COR-L47 (cell line): ENCODE measurements around the gene ELF2.
"Not testable (repeated sequence)": the region's sequence is repeated elsewhere in the genome, so short reads cannot be mapped to it uniquely, and the experiment has no call there.

Experiments used
- DNase-seq: peaks from one replicate; lab custom pipeline; 2025; lab: John Stamatoyannopoulos, UW

Gene ELF2

DNA sequence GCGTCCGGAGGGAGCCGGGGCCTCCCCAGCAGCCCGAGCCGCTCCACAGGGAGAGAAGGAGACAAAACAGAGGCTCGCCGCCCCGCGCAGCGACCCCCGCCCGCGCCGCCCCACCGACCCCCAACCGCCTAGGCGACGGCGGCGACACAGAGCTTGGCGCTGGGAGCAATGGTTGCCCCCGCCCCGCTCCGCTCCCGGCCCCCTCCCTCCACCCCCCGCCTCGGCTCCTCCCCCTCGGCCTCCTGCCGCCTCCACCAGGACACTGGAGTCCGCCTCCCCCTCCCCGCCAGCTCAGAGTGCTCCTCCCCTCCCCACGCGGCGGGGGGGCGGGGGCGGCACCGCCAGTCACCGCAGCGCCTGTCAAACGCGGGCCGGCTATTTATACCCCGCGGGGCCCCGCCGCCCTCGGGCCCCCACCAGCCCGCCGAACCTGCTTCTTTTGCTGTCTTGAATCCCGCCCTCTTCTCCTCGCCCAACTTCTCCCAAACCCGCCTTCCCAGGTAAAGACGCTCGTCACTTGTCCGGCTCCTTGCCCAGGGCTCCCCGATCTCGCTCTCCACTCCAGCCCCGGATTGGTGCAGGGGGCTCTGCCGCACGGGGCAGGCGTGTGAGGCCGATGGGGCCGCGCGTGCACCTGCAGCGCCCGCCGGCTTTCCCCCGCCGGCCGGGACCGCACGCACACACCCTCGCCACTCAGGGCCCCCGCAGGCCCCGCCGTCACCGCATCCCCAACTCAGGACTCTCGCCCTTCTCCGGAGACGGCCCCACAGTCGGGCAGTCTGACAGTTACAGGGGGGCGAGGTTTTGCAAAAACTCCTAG is at the start of gene ELF2:
TSS of gene ELF2 (minus strand) at position 170 of the 820 bp plus-strand sequence. CDS start 39,517 bp downstream, outside the sequence.
- DNase-seq = peak; percentile 93

DNA sequence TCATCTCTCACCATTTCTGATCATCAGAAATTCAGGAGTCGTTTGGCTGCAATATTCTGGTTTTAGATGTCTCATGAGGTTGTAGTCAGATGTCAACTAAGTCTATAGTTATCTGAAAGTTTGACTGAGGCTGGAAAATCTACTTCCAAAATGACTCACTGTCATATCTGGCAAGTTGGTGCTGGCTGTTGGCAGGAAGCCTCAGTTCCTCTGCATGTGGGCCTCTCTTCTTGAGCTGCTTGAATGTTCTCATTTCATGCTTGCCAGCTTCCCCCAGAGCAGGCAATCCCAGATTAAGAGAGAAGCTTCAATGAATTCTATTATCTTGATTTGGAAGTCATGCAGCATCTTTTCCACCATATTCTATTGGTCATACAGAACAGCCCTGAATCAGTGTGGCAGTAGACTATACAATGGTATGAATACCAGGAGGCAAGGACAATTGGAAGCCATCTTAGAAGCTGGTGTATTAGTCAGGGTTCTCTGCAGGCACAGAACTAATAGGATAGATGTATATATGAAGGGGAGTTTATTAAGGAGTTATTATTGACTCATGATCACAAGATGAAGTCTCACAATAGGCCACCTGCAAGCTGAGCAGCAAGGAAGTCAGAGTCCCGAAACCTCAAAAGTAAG is 46.8 kb upstream of the ELF2 start:
- DNase-seq = no peak

DNA sequence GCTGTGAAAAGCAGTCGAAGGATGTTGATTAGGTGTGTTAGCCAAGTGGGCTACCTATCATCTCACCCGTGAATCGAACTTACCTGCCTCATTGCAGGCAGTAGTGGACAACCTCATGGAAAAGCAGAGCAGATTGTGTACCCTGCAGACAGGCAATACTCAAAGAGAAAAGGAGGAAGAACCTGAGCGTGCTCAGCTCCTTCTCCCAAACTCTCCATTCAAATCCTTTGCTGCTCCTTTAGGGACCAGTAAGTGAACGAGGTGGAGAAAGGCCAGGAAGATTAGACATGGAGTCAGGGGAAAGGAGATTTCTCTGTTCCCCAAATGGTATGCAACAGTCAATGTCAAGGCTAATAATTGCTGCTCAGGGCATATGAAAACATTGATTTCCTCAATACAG is 45.2 kb upstream of the ELF2 start:
- no peak for DNase-seq

DNA sequence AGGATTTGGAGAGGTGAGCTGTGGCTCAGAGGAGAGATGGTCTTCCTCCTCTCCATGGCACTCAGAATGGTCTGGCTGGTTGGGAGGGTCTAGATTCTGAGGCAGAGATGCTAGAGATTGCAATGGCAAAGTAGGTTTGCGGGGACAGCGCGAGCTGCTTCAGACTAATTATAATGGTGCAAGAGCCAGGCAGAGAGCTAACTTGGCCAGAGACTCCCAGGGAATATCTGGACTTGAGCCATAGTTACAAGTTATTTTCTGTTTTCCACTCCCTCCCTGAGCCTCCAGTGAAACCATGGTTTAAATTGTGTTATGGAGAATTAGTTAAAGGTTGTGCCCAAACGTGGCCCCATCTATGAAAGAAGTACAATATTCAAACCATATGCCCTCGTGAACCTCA is 44.7 kb upstream of the ELF2 start:
- no peak for DNase-seq

GRCh38 chr4:139219450-139220055 is 42.5 kb upstream of the ELF2 start:
- DNase-seq = no peak

GRCh38 chr4:139214039-139214534 is 37.1 kb upstream of the ELF2 start:
- DNase-seq = no peak

DNA sequence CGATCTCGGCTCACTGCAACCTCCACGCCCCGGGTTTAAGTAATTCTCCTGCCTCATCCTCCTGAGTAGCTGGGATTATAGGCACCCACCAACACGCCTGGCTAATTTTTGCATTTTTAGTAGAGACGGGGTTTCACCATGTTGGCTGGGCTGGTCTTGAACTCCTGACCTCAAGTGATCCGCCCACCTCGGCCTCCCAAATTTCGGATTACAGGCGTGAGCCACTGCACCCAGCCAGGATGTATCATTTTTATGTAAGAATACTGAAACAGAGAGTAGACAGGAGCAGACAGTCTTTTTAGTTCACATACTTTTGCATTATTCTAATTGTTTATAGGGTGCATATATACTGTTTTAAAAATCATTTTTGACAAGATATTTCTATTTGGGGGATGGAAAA is 36.6 kb upstream of the ELF2 start:
- DNase-seq = not testable (repeated sequence)

- no peak for DNase-seq
Observed at GRCh38 chr4:139212900-139213299, 35.9 kb upstream of the ELF2 start.

GRCh38 chr4:139210486-139210885 is 33.5 kb upstream of the ELF2 start:
- DNase-seq = no peak

DNA sequence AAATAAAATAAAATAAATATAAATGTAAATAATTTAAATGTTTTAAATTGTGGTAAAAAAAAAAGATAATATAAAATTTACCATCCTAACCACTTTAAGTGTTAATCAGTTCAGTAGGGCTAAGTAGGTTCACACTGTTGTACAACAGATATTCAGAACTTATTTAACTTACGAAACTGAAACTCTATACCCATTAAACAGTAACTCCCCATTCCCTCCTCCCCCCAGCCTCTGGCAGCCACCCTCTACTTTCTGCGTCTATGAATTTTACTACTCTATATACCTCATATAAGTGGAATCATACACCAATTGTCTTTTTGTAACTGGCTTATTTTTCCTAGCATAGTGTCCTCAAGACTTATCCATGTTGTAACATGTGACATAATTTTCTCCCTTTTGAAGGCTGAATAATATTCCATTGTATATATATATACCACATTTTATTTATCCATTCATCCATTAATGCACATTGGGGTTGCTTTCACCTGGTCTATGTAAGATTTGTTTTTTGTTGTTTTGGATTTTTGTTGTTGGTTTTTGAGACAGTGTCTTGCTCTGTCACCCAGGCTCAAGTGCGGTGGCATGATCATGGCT is 32.5 kb upstream of the ELF2 start:
- no peak for DNase-seq

DNA sequence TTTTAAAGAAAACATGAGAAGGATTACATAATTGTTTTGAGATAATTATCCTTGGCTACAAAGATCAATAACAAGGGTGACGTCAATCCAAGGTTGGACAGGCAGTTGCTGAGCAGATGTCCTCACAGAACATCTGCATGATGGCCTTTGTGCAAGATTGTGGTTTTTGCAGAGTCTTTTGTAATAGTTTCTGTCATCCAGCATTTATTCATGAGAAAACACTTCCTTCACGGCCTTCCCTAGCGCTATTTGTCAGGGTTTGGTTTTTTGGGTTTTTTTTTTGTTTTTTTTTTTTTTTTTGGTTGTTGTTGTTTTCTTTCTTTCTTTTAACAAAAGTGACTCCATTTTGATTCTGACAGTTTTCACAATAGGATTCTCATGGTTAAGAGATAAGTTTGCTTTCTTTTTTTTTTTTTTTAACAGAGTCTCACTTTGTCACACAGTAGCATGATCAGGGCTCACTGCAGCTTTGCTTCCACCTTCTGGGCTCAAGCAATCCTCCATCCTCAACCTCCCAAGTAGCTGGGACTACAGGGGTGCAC is 31.5 kb upstream of the ELF2 start:
- no peak for DNase-seq

- DNase-seq = no peak
Observed at GRCh38 chr4:139207873-139208403, 30.9 kb upstream of the ELF2 start.

DNA sequence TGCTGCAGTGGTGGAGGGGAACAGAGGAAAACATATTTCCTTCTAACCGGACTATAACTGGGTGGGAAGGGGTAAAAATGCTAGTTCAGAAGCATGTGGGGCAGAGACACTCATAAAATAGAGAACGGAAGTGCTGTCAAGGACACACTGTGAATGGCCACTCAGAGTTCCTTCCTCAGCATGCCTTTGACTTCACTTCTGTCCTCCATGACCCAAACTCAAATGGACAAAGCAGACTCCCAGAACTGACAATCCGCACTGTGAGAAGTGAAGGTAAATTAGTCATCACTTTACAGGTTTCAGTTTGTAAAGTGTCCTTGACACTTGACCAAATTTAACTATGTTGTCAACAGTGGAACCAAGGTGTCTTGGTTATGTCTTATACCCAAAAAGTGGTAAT is 30.2 kb upstream of the ELF2 start:
- no peak for DNase-seq

DNA sequence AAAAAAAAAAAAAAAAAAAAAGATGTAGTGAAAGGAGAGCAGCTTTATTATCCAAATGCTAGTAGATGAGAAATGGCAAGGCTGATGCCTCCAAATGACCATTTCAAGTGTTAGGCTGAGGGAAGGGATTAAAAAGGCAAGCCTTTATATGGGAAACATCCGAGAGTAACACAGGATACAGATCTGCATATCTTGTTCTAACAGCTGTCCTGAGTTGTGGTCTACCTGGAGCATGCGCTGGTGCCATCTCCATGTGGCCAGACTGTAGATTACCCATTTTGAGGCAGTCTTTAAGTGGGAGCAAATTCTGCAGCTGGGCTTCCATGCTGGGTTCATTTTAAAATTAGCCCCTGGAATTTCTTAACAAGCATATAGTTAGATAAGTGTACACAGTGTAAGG is 26.0 kb upstream of the ELF2 start:
- no peak for DNase-seq

DNA sequence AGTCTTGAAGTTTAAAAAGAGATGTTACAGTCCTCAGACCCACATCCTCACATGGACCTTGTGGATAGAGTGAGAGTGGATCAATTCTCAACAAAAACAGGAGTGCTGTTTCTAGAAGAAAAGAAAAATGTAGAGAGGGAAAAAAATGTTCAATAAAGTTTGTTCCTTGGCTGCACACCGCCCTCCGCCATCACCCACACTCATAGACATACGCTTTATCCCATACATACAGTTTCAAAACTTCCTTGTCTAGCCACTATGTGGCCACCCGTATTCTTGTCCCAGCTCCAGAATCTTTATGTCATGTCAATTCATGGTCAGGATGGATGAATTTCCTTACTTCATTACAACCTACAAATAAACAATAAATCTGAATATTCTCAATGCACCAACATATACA is 23.5 kb upstream of the ELF2 start:
- no peak for DNase-seq

GRCh38 chr4:139200102-139200501 is 23.1 kb upstream of the ELF2 start:
- no peak for DNase-seq

- not testable (repeated sequence) for DNase-seq
Observed at GRCh38 chr4:139197214-139197613, 20.2 kb upstream of the ELF2 start.

DNA sequence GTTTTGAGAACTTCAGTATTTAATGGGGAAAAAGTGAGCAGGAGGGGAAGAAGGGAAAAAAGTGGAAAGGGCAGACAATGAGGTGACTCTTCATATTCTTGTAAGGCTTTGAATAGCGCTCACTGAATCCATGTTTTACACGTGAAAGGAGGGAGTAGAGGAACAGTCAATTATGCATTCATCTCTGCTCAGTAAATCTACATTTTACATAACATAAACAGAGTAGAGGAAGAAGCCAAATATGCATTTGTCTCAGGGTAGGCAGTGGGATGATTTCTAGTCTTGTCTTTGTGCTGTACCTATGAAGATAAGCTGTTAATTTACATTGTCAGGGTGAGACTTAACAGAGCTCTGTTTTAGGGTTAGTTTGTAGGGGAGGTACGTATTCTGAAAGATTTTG is 19.4 kb upstream of the ELF2 start:
- DNase-seq = no peak

DNA sequence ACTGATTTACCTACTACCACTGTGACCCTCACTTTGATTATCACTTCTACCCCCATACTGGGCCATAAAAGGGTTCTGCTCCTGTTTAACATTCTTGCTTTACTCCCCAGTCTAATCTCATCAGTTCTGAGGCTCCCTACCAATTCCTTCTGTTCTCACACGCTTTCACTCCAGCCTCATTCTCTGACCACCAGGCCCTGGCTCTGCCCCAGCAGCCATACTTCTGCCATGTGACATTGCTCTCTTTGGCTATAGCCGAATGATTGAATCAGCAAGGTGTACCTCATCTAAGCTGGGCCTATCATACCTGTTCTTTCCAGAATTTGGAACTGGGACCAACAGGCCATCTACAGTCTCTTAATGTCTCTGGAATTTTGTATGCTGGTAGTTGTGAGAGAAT is 14.4 kb upstream of the ELF2 start:
- no peak for DNase-seq

- DNase-seq = no peak
Observed at GRCh38 chr4:139189972-139190371, 13.0 kb upstream of the ELF2 start.

DNA sequence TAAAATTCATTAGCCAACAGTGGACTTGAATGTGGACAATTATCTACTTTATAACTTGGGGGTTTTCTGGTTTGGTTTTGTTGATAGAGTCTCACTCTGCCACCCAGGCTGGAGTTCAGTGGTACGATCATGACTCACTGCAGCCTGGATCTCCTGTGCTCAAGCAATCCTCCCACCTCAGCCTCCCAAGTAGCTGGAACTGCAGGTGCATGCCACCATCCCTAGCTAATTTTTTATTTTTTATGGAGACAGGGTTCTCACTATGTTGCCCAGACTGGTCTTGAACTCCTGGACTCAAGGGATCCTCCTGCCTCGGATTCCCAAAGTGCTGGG is 12.4 kb upstream of the ELF2 start:
- DNase-seq = no peak
